HL-60 (cell line): ENCODE data around the gene COBL.

Experiments
- DNase-seq, 2 experiments: peaks; one replicate each; pipeline ENCODE4 v3.0.0-alpha.2; 2010 to 2020; ENCODE audit warnings: low read depth in 1 of 2, low spot score in 1 of 2
- H3K27ac ChIP-seq: fragments of 250-450 bp; sonication (Bioruptor Pico); replicated peaks from 2 replicates; pipeline ENCODE4 v1.5.1; 2020; ENCODE audit warnings: mild to moderate bottlenecking, moderate library complexity
- H3K27me3 ChIP-seq: fragments of 250-450 bp; sonication (Bioruptor Pico); 2 replicates; pipeline ENCODE4 v1.5.1; 2021; ENCODE audit warnings: mild to moderate bottlenecking, moderate library complexity; ENCODE audit not compliant: insufficient read depth, poor library complexity, severe bottlenecking
- H3K4me3 ChIP-seq: replicated peaks from 2 replicates; pipeline ENCODE4 v1.5.1; 2011; ENCODE audit warnings: mild to moderate bottlenecking, control low read depth, low read length; ENCODE audit not compliant: insufficient read depth
- GABPA ChIP-seq: IDR thresholded peaks from 2 replicates; pipeline ENCODE4 v1.6.1; 2012; ENCODE audit warnings: low read depth
- POLR2AphosphoS5 ChIP-seq: IDR thresholded peaks from 2 replicates; pipeline ENCODE4 v1.6.1; 2012; ENCODE audit warnings: low read depth
- SPI1 ChIP-seq: IDR thresholded peaks from 2 replicates; pipeline ENCODE4 v1.6.1; 2012; ENCODE audit warnings: low read depth, mild to moderate bottlenecking, borderline replicate concordance
- TF ChIP-seq, protein P1 (sequence below): IDR thresholded peaks from one replicate; pipeline ENCODE4 v1.5.1; 2011; ENCODE audit warnings: low read length, control low read depth, inconsistent platforms; ENCODE audit not compliant: insufficient read depth
- TF ChIP-seq, protein P2 (sequence below): IDR thresholded peaks from 2 replicates; pipeline ENCODE4 v1.6.1; 2012; ENCODE audit warnings: low read depth; ENCODE audit not compliant: insufficient replicate concordance

The COBL gene

DNA sequence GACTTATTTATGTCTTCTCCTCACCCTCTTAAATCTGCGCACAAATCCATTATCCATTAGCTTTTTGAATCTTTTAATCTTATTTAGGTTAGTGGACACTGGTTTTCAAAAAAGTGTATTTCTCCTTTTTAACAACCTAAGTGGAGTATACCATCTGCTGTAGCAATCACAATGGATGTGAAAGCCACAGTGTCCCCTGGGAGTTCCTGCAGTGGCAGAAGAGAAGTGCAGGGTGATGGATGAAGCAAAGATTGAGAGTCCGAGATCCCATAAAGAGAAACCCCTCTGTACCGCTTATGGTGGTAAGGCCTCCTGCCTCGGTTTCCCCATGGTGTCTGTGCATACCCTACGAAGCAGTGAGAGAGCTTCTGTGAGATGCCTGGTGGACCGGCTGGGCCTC, 236.4 kb downstream of the COBL start:
- no peak overlapping the region for H3K27ac ChIP-seq
- no peak for DNase-seq
- no peak overlapping the region for H3K4me3 ChIP-seq
- TF ChIP-seq, protein P1, sequence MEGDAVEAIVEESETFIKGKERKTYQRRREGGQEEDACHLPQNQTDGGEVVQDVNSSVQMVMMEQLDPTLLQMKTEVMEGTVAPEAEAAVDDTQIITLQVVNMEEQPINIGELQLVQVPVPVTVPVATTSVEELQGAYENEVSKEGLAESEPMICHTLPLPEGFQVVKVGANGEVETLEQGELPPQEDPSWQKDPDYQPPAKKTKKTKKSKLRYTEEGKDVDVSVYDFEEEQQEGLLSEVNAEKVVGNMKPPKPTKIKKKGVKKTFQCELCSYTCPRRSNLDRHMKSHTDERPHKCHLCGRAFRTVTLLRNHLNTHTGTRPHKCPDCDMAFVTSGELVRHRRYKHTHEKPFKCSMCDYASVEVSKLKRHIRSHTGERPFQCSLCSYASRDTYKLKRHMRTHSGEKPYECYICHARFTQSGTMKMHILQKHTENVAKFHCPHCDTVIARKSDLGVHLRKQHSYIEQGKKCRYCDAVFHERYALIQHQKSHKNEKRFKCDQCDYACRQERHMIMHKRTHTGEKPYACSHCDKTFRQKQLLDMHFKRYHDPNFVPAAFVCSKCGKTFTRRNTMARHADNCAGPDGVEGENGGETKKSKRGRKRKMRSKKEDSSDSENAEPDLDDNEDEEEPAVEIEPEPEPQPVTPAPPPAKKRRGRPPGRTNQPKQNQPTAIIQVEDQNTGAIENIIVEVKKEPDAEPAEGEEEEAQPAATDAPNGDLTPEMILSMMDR, result no peak
- H3K27me3 ChIP-seq, result no peaks in the 10 kb centered on the region

DNA sequence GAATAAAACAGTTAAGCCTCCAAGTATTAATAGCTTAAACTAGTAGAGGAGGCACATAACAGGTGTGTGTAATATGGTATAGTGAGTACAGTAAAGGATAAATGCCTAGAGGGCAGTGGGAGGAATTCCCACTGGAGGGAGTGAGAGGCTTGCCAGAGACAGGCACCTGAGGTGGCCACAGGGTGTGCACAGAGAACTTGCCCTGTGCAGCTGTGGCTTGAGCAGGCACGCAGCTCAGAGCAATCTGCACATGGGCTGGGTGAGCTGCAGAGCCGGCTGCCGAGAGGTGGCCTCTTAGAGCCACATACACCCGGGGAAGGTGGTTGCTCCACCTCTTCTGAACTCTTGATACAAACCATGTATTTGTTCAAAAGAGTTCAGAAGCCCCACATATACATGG, 237.1 kb downstream of the COBL start:
- H3K27ac ChIP-seq, result no peak overlapping the region
- DNase-seq, result no peak
- no peak overlapping the region for H3K4me3 ChIP-seq
- H3K27me3 ChIP-seq, result no peaks in the 10 kb centered on the region
- TF ChIP-seq, protein P1, result no peak
- TF ChIP-seq POLR2AphosphoS5, result no peak
- no peak for TF ChIP-seq GABPA
- no peak for TF ChIP-seq SPI1
- TF ChIP-seq, protein P2, sequence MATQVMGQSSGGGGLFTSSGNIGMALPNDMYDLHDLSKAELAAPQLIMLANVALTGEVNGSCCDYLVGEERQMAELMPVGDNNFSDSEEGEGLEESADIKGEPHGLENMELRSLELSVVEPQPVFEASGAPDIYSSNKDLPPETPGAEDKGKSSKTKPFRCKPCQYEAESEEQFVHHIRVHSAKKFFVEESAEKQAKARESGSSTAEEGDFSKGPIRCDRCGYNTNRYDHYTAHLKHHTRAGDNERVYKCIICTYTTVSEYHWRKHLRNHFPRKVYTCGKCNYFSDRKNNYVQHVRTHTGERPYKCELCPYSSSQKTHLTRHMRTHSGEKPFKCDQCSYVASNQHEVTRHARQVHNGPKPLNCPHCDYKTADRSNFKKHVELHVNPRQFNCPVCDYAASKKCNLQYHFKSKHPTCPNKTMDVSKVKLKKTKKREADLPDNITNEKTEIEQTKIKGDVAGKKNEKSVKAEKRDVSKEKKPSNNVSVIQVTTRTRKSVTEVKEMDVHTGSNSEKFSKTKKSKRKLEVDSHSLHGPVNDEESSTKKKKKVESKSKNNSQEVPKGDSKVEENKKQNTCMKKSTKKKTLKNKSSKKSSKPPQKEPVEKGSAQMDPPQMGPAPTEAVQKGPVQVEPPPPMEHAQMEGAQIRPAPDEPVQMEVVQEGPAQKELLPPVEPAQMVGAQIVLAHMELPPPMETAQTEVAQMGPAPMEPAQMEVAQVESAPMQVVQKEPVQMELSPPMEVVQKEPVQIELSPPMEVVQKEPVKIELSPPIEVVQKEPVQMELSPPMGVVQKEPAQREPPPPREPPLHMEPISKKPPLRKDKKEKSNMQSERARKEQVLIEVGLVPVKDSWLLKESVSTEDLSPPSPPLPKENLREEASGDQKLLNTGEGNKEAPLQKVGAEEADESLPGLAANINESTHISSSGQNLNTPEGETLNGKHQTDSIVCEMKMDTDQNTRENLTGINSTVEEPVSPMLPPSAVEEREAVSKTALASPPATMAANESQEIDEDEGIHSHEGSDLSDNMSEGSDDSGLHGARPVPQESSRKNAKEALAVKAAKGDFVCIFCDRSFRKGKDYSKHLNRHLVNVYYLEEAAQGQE, result no peak

DNA sequence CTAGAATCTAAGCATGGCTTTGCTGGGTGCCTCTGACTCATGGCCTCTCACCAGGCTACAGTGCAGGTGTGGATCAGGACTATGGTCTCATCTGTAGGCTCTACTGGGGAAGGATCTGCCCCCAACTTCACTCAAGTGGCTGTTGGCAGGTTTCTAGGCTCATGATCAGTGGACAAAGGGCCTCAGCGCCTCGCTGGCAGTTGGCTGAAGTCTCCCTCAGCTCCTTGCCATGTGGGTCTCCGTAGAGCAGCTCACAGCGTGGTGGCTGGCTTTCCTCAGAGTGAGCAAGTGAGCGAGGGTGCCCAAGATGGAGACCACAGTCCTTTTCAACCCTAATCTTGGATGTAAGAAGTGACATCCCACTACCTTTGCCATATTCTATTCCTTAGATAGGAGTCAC, 238.0 kb downstream of the COBL start:
- H3K27me3 ChIP-seq, result no peaks in the 10 kb centered on the region
- H3K27ac ChIP-seq, result no peak overlapping the region
- no peak for DNase-seq
- TF ChIP-seq POLR2AphosphoS5 (no peak), SPI1 (no peak), GABPA (no peak)
- TF ChIP-seq, protein P2, result no peak
- TF ChIP-seq, protein P1, result no peak
- no peak overlapping the region for H3K4me3 ChIP-seq

DNA sequence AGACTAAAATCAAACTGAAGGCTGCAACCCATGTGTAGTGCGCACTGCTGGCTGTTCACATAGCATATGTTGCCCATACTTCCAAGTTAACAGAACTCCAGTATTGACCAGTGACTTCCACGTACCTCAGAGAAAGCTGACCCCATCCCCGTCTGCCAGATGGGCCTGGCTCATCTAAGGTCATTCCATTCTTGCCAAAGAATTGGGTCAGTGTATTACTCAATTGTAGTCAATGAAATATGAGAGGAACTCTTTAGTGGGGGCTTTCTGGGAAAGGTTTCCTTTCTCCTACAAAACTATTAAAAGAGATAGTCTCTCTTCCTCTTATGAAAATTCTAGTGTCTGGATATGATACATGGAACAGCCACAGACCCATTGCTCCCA, 238.6 kb downstream of the COBL start:
- Histone ChIP-seq H3K27ac (no peak overlapping the region), H3K27me3 (no peaks in the 10 kb centered on the region), H3K4me3 (no peak overlapping the region)
- TF ChIP-seq POLR2AphosphoS5, result no peak
- TF ChIP-seq GABPA, result no peak
- TF ChIP-seq, protein P1, result no peak
- no peak for TF ChIP-seq SPI1
- TF ChIP-seq, protein P2, result no peak
- no peak for DNase-seq
